GM12873 (cell line): ENCODE results near the gene BCAR3.

ENCODE experiments used
- CTCF ChIP-seq: IDR thresholded peaks from 2 replicates; pipeline ENCODE4 v1.5.1; 2012; ENCODE audit warnings: low read depth, mild to moderate bottlenecking, moderate library complexity, low read length, control low read depth; ENCODE audit not compliant: insufficient read depth; ENCODE audit errors: missing control alignments

Gene BCAR3

DNA sequence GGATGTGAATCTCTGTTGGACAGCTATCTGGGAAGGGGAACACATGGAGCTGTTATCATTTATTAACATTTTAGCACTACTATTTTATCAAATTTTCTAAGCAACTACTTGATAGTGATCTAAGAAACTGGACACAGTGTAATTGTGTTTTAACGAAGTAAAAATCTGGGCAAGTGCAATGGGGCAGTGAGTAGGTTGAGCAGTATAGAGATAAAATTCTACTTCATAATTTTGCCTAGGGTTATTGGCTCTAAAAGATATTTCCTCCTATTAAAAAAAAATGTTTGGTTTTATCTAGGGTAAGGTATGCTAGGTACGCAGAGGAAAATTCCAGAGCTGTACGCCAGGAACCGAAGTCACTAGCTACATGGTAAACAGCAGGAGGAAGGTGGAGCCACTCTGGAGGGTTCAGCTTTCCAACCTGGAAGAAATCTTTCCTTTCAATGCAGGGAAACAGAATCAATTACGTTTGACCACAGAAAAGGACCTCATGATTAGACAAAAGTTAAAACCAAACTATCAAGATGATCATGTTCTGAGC, 43.3 kb downstream of the BCAR3 start:
- no peak for TF ChIP-seq CTCF

DNA sequence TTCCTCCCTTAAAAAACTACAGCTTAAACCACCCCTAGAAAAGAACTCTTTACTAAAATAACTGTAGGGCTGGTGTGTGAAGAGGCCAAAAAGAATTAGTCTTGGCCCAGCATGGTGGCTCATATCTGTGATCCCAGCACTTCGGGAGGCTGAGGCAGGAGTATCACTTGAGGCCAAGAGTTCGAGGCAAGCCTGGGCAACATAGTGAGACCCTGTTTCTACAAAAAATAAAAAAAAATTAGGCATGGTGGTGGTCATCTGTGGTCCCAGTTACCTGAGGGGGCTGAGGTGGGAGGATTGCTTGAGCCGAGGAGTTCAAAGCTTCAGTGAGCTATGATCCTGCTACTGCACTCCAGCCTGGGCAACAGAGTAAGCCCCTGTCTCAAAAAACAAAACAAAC, 44.9 kb downstream of the BCAR3 start:
- no peak for TF ChIP-seq CTCF

DNA sequence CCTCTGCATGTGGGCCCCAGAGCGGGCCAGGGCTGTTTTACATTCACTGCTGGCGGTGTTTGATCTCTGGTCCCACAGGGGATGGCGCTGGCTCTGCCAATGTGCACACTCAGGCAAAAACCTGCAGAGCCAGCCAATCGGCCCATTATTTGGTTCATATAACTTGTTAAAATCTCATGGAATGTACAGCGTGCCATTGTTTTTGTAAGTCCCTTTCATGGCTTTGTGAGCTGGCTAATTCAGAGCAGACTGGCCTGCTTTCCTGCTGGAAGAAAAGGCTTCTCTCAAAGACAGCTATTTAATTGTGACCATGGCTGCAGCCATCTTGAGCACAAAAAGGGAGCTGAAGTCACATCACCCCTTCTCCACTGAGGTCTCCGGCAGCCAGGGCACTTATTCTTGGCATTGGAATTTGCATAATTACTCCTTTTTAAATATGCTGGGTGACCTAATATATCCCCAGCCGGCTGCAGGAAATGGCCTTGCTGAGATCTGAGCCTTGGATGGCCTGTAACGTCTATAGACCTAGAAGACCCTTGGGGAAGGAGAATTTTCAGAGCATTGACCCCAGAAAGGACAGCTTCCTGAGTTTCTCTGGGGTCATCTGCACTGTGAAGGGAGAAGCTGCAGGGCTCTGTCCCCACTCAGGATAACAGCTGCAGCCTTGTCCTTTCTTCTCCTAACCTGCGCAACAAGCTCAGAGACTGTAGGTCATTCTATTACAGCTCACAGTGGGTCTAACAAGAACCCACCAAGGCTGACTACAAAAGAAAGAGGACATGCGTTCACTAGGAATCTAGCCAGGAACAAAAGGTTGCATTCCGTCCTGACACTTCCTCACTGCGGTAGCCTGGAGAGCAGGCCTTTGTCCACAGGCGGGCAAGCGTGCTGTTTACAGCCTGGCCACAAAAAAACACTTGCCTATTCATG, 45.8 kb downstream of the BCAR3 start:
- TF ChIP-seq CTCF = no peak

DNA sequence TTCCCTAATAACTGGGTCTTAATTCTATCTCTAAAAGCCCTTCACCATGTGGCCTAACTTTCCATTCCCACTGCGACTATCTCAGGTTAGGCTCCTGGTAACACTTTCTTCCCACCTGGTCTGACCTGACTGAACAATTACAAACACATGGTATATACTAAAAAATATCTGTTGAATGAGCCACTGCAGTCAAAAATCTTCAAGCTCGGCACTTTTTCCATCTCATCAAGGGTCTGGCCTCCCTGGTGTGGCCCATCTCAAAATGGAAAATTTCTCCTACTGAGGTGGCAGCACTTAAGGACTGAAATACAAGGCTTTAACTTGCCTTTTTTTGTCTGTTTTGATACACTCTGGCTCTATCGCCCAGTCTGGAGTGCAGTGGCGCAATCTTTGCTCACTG, 48.3 kb downstream of the BCAR3 start:
- TF ChIP-seq CTCF = no peak

DNA sequence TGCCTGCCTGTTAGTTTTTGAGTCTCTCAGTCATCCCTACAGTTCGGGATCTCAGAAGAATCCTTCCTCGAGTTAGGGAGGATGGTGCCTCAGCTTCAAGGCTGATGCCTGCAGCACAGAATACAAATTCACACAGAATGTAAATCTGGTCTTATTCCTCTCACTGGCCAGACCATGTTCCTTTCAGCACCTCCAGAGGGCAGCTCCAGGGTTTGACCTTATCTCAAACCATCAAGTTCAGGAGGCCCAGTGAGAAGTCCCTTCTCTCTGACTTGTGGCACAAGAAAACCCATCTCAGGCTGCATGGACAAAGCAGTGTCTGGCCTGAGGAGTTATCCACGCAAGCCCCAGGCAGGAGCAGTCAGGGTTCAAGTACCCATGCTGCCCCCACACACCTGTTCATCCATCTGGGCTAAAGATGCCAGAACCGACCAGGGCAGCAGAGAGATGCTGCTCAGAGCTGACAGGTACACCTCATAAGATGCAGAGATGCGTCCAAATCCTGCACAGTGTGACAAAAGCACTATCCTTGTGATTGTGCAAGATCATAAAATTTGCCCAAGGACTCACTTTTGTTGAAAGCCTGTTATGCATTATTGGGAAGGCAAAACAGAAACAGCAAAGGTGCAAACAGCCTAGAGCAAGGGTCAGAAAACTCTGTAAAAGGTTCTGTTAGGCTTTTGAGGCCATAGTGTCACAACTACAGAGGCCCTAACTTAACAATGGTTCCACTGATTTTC, 49.8 kb downstream of the BCAR3 start:
- peak; percentile 43 for TF ChIP-seq CTCF

DNA sequence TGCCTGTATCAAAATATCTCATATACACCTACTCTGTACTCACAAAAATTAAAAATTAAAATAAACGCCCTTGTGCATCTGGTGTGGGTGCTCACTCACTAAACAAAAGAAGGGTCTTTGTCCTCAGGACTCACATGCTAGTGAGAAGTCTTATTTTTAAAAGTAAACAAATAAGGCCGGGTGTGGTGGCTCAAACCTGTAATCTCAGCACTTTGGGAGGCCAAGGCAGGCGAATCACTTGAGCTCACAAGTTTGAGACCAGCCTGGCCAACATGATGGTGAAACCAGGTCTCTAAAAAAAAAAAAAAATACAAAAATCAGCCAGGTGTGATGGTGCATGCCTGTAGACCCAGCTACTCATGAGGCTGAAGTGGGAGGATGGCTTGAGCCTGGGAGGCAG, 51.5 kb downstream of the BCAR3 start:
- no peak for TF ChIP-seq CTCF
